ENCODE measurements around the gene LBX2.
A peak's percentile ranks its signal among the peaks of the same experiment; 100 is the strongest.
"Not testable (repeated sequence)": the region's sequence is repeated elsewhere in the genome, so short reads cannot be mapped to it uniquely, and the experiment has no call there.

LBX2 gene

DNA sequence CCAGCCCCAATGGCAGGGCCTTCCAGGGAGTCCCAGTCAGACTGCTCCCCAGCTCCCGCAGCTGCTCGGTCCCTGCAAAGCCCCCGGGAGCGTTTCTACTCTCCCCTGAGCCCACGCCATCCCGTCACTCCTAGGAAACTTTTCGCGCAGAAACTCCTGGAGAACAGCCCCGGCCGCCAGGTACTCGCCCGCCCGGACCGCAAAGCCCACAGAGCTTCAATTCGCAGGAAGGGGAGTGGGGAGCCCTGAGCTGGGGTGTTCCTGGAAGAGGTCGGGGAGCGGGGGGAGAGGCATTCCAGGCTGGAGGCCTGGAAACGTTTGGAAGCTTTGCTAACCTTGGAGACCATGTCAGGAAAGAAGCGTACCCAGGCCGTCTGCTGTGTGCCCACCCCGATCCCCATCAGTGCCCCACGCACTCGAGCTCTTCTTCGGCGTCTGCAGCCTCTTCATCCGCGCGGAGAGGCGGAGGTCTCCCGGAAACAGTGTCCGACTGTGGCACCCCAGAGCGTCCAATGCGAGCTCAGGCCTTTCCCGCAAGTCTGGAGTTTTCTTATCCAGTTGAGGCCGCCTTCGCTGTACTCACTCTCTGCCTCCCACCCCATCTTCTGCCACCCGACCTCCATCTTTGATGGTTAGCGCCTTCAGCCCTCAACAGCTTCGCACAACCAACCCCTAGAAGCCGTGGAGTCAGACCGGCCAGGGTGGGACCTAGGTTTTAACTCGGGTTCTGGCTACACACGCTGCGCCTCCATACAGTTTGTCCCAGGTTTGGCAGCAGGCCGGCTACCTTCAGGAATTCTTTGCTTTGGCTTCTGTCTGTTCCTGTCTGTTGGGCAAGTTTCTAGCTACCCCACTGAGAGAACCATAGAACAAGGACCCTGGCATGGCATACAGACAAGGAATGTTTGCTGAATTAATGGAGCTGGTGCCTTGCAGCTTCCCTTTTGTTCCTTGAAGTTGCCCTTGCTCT lies 4.4 kb upstream of the LBX2 start:
- DNase-seq = no peak

DNA sequence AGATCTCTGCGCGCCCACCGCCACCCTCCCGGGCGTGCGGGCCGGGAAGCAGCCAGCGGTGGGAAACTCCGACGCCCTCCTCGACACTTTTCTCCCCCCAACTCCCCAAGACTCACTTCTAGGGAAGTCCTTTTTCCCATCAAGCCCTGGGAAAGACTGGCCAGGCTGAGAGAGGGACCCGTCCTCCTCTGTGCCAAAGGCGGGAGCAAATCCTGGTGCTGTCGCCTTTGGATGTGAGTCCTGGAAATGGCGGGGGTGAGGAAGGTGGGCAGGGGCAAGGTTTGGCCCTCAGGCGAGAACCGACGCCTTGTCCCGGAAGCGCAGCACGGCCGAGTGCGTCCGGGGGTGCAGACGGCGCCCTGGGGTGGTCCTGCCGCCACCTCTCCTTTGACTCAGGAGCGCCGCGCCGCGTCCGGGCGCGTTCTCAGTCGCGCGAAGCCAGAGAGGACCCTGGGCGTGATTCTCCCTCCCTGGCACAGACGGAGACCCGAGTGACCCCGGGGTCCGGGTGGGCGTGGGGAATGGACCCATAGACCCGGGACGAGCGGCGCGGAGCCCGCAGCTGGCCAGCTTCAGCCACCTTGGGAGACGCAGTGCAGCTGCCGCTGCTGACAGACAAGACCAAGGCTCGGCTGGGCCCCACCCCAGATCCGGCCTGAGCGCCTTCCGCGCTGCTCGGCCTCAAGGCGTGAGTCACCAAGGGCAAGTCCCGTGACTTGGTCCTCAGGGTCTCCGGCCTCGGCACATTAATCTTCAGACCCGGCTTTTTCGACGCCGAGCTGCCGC lies 3.5 kb upstream of the LBX2 start:
- DNase-seq = peak; percentile 85

GRCh38 chr2:74502147-74502719 lies 2.8 kb upstream of the LBX2 start:
- peak; percentile 52 for DNase-seq

DNA sequence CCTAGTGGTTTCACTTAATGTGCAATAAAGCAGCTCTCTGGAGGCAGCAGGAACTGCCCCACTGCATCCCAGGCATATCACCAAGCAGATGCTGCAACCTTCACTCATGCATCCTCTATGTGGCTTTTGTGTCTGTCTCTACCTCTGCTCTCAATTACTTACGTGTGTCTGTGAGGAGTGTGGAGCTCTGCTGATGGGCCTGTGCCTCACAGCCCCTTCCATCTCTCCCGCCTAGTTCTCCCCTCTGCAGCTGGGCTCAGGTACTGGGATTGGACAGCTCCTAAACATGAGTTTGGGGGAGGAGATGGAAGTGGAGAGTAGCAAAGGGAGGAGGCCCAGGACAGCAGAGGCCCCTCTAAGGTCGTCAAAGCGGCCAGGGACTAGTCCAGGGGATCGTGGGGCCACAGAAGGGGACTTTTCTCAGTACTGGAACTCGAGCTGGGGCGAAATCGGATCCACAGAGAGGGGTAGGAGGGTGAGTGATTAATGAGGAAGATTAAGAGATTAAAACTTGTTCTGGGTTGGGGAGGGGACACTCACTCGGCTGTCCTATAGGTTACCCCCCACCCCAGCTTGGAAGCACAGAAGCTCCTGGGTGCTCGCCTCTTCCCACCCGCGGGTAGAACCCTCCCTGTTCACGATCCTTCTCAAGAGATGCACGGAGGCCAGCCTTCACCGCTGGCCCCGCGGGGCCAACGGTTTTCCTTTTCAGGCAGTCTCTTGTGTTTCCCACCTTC lies 2.1 kb upstream of the LBX2 start:
- no peak for DNase-seq

- DNase-seq = no peak
Measured at GRCh38 chr2:74500578-74500946, 1.2 kb upstream of the LBX2 start.

GRCh38 chr2:74499940-74500577 lies 656 bp upstream of the LBX2 start:
- no peak for DNase-seq

DNA sequence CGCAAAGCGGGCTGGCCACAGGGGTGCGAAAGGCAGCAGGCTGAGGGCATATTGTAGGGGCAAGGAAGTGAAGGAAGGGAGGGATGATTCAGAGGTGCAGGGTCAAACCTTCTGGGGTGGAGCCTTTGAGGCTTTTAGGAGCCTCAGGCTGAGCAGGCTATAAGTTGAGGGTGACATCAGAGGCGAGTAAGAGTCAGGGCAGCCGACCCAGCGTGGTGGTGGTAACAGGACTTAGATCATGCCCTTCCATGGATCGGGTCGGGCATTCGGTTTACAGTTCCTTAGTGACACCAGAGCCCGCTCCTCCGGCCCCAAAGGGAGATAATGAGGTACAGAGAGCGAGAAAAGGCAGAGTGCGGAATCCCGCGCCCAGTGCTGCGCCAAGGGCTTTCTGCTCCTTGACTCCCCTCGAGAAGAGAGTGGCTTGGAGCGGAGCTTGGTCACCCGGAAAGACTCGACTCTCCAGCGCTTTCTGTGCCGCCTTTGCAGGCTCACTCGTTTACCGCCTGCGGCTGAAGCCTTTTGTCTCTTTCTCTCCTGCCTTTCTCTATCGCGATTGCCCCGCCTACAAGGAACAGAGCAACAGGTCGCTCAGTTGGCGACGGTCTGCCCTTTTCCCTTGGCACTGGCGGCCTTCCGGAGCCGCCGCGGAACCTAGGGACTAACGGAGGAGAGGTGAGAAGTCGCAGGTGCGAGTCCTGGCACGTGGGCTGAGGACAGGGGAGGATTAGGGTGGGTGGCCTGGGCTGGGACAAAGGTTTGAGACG lies 720 bp downstream of the LBX2 start:
- DNase-seq = peak; percentile 58

DNA sequence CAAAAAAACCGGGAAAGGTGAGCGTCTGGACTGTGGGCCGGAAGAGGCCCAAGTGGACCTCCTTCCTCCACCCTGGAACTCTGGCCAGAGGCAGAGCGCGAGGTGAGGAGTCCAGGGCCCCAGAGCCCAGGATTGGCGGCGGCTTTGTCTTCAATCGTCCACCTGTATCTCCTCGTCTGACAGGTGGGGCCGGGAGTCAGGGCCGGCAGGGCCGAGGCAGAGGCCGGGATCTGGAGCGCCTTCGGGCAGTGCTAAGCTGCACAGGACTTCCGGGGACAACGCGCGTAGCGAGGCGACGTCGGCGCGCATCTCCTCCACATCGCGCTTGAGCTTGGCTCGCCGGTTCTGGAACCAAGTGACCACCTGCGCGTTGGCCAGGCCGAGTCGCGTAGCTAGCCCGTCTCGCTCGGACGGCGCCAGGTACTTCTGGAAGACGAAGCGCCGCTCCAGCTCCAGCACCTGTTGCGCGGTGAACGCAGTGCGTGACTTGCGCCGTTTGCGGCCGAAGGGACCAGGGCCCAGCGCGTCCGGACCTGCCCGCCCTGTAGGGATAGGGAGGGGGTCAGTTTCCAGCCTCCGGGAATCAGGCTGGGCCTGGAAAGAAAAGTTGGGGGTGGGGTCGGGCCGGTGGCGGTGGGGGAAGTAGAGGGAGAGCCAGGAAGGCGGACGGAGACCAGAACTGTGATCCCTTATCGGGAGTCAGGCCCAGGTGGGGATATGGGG lies 1.5 kb downstream of the LBX2 start:
- DNase-seq = no peak

- no peak for DNase-seq
Measured at GRCh38 chr2:74496997-74497776, 2.2 kb downstream of the LBX2 start.

- DNase-seq = no peak
Measured at GRCh38 chr2:74495440-74495839, 4.0 kb downstream of the LBX2 start.

DNA sequence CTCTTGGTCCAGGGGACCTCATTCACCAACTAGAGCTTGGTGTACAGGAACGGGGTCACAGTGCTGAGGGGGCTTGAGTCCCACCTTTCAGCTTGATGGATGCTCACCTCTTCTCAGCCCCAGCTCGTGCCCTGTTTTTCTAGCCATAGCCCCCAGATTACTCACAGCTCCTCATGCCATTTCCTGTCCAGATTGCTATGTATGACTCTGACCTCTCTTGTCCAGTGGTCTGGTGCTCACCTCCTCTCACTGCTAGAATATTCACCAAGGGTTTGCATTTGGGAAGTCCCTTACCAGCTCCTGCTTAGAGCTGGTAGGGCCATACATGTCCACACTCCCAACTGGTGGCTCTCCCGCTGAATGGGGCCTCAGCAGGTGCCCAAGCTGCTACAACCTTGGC lies 5.9 kb downstream of the LBX2 start:
- DNase-seq = no peak

DNA sequence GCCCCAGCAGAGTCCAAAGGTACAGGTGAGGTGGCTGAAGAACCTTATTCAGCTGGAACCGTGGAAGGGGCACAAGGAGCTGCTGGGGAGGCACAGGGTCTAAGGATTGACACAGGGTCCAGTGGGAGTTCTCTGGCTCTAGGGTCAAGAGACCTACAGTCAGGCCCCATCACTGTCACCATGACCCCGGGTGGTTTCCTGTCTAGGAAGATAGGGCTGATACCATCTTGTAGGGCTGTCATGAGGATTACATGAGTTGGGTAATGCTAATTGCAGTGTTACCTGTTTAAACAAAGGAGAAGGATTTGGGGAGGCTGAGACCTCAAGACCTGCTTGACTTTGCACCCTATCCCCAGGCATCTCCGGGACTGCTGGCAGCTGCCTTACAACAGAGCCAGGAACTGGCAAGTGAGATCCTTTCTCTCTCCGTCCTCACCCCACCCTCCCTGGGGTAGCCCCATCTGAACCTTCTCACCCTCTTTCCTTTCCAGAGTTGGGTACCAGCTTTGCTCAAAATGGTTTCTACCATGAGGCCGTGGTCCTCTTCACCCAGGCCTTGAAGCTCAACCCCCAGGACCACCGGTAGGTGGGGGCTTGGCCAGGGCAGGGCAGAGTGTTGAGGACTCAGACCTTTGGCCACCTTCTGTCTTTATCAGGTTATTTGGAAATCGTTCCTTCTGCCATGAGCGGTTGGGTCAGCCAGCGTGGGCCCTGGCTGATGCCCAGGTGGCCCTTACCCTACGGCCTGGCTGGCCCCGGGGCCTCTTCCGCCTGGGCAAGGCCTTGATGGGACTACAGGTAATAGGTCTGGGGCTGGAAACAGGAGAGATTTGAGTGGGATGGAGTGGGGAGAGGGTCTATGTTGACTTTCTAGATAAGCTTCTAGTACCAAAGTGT lies 7.5 kb downstream of the LBX2 start:
- no peak for DNase-seq

GRCh38 chr2:74489906-74490305 lies 9.5 kb downstream of the LBX2 start:
- DNase-seq = no peak

DNA sequence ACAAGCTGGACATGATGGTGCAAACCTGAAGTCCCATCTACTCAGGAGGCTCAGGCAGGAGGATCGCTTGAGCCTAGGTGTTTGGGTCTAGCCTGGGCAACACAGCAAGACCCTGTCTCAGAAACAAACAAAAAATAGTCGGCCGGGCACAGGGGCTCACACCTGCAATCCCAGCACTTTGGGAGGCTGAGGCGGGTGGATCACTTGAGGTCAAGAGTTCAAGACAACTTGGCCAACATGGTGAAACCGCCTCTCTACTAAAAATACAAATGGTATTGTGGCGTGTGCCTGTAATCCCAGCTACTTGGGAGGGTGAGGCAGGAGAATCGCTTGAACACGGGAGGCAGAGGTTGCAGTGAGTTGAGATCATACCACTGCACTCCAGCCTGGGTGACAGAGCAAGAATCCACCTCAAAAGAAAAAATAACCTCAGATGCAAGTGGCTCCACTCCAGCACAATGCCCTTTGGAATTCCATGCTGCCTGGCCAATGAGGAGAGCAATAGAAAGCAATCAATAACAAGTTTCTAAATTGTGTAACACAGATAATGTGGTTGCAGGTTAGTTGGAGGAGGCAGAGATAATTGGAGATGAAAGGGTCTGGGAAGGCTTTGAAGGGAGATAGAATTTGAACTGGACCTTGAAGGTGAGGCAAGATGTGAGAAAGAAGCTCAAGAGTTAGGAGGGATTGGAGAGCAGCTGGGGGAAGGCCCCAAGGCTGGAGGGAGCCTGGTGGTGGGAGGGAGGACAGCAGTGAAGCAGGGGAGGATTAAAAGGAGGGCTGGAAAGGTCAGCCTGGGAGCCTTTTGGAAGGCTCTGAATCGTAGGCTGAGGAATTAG lies 10.5 kb downstream of the LBX2 start:
- no peak for DNase-seq

GRCh38 chr2:74486141-74486540 lies 13.3 kb downstream of the LBX2 start:
- no peak for DNase-seq

DNA sequence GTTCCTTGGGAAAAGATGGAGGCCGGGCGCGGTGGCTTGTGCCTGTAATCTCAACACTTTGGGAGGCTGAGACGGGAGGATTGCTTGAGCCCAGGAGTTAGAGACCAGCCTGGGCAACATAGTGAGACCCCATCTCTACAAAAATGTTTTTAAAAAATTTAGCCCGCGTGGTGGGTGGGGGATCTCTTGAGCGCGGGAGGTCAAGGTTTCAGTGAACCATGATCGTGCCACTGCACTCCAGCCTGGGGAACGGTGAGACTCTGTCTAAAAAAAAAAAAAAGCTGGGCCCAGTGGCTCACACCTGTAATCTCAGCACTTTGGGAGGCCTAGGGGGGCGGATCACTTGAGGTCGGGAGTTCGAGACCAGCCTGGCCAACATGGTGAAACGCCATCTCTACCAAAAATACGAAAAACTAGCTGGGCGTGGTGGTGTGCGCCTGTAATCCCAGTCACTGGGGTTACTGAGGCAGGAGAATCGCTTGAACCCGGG lies 15.7 kb downstream of the LBX2 start:
- not testable (repeated sequence) for DNase-seq

DNA sequence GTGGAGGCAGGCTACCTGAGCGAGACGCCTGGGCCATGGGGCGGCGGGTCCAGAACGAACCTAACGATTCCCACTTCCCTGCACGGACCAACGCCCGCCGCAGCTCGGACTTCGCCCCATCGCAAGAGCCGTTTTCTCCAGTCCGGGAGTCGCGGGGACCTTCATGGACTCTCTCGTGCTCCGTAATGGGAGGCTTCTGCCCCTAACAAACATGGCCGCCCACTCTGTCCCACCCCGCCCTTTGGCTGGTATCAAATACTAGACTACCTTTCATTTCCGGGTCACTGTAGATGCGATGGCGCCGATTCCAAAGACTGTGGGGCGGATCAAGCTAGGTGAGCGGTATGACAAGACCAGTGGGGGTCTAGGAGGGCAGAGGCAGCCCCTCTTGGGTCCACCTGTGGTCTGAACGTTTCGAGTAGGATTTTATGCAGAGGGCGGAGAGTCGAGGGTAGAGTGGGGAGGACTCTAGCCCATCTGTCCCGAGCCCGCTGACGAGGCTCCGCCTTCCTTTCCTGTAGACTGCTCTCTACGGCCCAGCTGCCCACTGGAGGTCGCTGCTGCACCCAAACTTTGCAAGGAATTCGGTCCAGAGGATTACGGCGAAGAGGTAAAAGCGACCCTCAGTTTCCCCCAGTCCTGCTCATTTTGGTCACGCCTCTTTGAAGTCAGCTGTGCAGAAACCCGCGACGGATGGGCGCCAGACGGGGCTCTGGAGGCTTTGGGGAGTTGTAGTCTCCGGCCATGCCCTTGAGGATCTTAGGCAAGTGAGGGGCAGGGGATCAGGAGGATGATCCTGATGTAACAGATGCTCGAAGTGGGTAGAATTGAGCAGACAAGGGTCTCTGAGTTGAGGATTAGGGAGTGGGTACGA lies 16.4 kb downstream of the LBX2 start, which contains the start of the genes CCDC142 and TTC31:
CCDC142 (minus strand) TSS at position 198 of the 874 bp plus-strand sequence; CDS start at position 37, 161 bp downstream.
TTC31 (plus strand) TSS at position 281 of the 874 bp plus-strand sequence; CDS start at position 296, 15 bp downstream.
- peak; percentile 97 for DNase-seq

Data from suppressor macrophage treated with lipopolysaccharide for 4 hours (primary cell).